Omental fat pad (tissue), 4 donors: ENCODE data around the gene AQP2. TPM values are rescaled to one million over a fixed set of nuclear protein-coding genes. Genes with fewer than 3 reads are reported as not detected.
"Not testable (repeated sequence)": the region's sequence is repeated elsewhere in the genome, so short reads cannot be mapped to it uniquely, and the experiment has no call there.

Experiments used
- ATAC-seq: fragments of 150-250 bp; one replicate; pipeline ENCODE4 v1.9.1; 2016; ENCODE audit warnings: mild to moderate bottlenecking, moderate library complexity; ENCODE audit not compliant: low FRiP score
- DNase-seq: peaks from one replicate; pipeline ENCODE4 v3.0.0-alpha.2; 2019; ENCODE audit warnings: low spot score
- CTCF ChIP-seq, 3 donors: fragments of 450-650 bp; IDR thresholded peaks; one replicate each; pipeline ENCODE4 v1.5.1; 2016 to 2017; ENCODE audit warnings: antibody characterized with exemption in 3 of 3, mild to moderate bottlenecking in 3 of 3, moderate library complexity in 2 of 3
- total RNA-seq, 4 donors: library from RNA; depleted of rRNA; stranded (reverse); fragments of >200 nt; gene quantifications; one replicate each; pipeline ENCODE4 v1.1.0, GENCODE V29; 2016

AQP2 gene
- total RNA-seq, 4 donors from 2014 or later = not detected

GRCh38 chr12:49982246-49983087 lies 31.9 kb downstream of the AQP2 start:
- ATAC-seq = no peak
- no peak for DNase-seq
- no peak for TF ChIP-seq CTCF (IDR thresholded peaks at IDR 0.05)

GRCh38 chr12:49983892-49984291 lies 33.4 kb downstream of the AQP2 start:
- ATAC-seq = peak; percentile 85
- no peak for DNase-seq
- no peak for TF ChIP-seq CTCF (IDR thresholded peaks at IDR 0.05)

GRCh38 chr12:49984476-49985359 lies 34.2 kb downstream of the AQP2 start:
- ATAC-seq (no peak), DNase-seq (no peak)
- no peak for TF ChIP-seq CTCF (IDR thresholded peaks at IDR 0.05)

- TF ChIP-seq CTCF (IDR thresholded peaks at IDR 0.05) = no peak
- ATAC-seq (no peak), DNase-seq (no peak)
Measured at GRCh38 chr12:49985981-49986380, 35.4 kb downstream of the AQP2 start.

- DNase-seq, ATAC-seq: not testable (repeated sequence)
Measured at GRCh38 chr12:49986476-49986875, 35.9 kb downstream of the AQP2 start.

- no peak for TF ChIP-seq CTCF (IDR thresholded peaks at IDR 0.05)
- DNase-seq (no peak), ATAC-seq (no peak)
Measured at GRCh38 chr12:49987625-49988303, 37.2 kb downstream of the AQP2 start.

- not testable (repeated sequence) for ATAC-seq, DNase-seq
Measured at GRCh38 chr12:49989400-49989799, 38.9 kb downstream of the AQP2 start.
